ENCODE data around the gene RTN4IP1. TPM values are rescaled to one million over a fixed set of nuclear protein-coding genes. Genes with fewer than 3 reads are reported as not detected.

RTN4IP1 gene
- total RNA-seq, result 5.1 and 6.8 TPM in 2 replicates

GRCh38 chr6:106629103-106629858, at the start of gene RTN4IP1, which contains the start of gene QRSL1:
Gene RTN4IP1 (minus strand): TSS chr6:106629498. CDS start chr6:106629021, 477 bp downstream.
Gene QRSL1 (plus strand): TSS chr6:106629578. CDS start chr6:106629682, 104 bp downstream.

Other genes with a start within 250 kb of the RTN4IP1 start
- 12.5 and 22.4 TPM in 2 replicates for gene QRSL1, start 80 bp upstream of the RTN4IP1 start, total RNA-seq